B cell (primary cell): Measurements from ENCODE around the gene IQCC. TPM values are rescaled to one million over a fixed set of nuclear protein-coding genes. Genes with fewer than 3 reads are reported as not detected.

Experiments used
- ATAC-seq: fragments of 200-7000 bp; cut with Tn5 transposase; one replicate; pipeline ENCODE4 v1.10.0; 2021; ENCODE audit warnings: low read depth, mild to moderate bottlenecking, moderate number of reproducible peaks, moderate library complexity
- CTCF ChIA-PET: fragments of 350-600 bp; sonication (Branson Sonifier 250); formaldehyde crosslinking; loops from one replicate; lab custom pipeline; 2021; ENCODE audit warnings: antibody characterized with exemption, inconsistent platforms; lab: Charles Lee
- POLR2A ChIA-PET: fragments of 350-600 bp; sonication (Branson Sonifier 250); formaldehyde crosslinking; loops from one replicate; lab custom pipeline; 2021; ENCODE audit warnings: antibody characterized with exemption; lab: Charles Lee
- DNase-seq: peaks from one replicate; pipeline ENCODE4 v3.0.0; 2013
- H2AFZ ChIP-seq: 2 replicates; pipeline ENCODE4 v1.6.1; 2012; ENCODE audit warnings: mild to moderate bottlenecking, low read depth, low read length; ENCODE audit not compliant: insufficient read depth, poor library complexity, severe bottlenecking
- H3K27ac ChIP-seq, 2 donors: 1 replicate in 1 of 2; 2 replicates in 1 of 2; pipeline ENCODE4 v1.5.1; 2012 to 2013; ENCODE audit warnings: low read length in 2 of 2, mild to moderate bottlenecking in 2 of 2, moderate library complexity in 1 of 2
- H3K27me3 ChIP-seq, 4 experiments: fragments of 200-600 bp in 1 of 4; sonication (generic) in 1 of 4; replicated peaks in 1 of 4; 1 replicate in 2 of 4; 2 replicates in 2 of 4; pipeline versions ENCODE4 v1.6.1 to v1.7.0; 2013 to 2016; ENCODE audit warnings: low read length in 3 of 4, mild to moderate bottlenecking in 2 of 4, mixed read lengths in 1 of 4, moderate library complexity in 1 of 4; ENCODE audit not compliant: insufficient read depth in 4 of 4, control insufficient read depth in 3 of 4; ENCODE audit errors: control extremely low read depth in 1 of 4
- H3K36me3 ChIP-seq, 2 experiments: replicated peaks in 1 of 2; 1 replicate in 1 of 2; 2 replicates in 1 of 2; pipeline versions ENCODE4 v1.6.1 to v1.7.1; 2013; ENCODE audit warnings: low read length in 1 of 2; ENCODE audit not compliant: insufficient read depth in 2 of 2, control insufficient read depth in 1 of 2; ENCODE audit errors: control extremely low read depth in 1 of 2, extremely low read depth in 1 of 2
- H3K4me1 ChIP-seq, 2 donors: fragments of 200-600 bp in 1 of 2; sonication (generic) in 1 of 2; 1 replicate in 1 of 2; 2 replicates in 1 of 2; pipeline versions ENCODE4 v1.5.1 to v1.6.1; 2013 to 2017; ENCODE audit warnings: low read length in 2 of 2; ENCODE audit not compliant: control insufficient read depth in 2 of 2, insufficient read depth in 2 of 2
- H3K4me2 ChIP-seq: replicated peaks from 2 replicates; pipeline ENCODE3; 2012; ENCODE audit warnings: mild to moderate bottlenecking, low read depth, low read length; ENCODE audit not compliant: poor library complexity, severe bottlenecking
- H3K4me3 ChIP-seq, 5 experiments: fragments of 200-600 bp in 1 of 5; sonication (generic) in 1 of 5; 1 replicate in 3 of 5; 2 replicates in 2 of 5; pipeline versions ENCODE4 v1.5.1 to v1.7.0; 2011 to 2016; ENCODE audit warnings: low read length in 4 of 5, mild to moderate bottlenecking in 4 of 5, low read depth in 2 of 5, control low read depth in 1 of 5, moderate library complexity in 1 of 5; ENCODE audit not compliant: insufficient read depth in 1 of 5; ENCODE audit errors: control extremely low read depth in 1 of 5, extremely low read depth in 1 of 5
- H3K79me2 ChIP-seq: fragments of 200-600 bp; sonication (generic); one replicate; pipeline ENCODE4 v1.6.0; 2016; ENCODE audit warnings: low read length; ENCODE audit not compliant: control insufficient read depth, insufficient read depth
- H3K9ac ChIP-seq: fragments of 200-600 bp; sonication (generic); 2 replicates; pipeline ENCODE4 v1.6.1; 2017; ENCODE audit warnings: mild to moderate bottlenecking, low read length, moderate library complexity
- H3K9me3 ChIP-seq, 3 donors: one replicate each; pipeline versions ENCODE4 v1.6.1 to v1.7.1; 2013; ENCODE audit warnings: low read length in 2 of 3; ENCODE audit not compliant: control insufficient read depth in 2 of 3, insufficient read depth in 1 of 3; ENCODE audit errors: control extremely low read depth in 1 of 3
- H4K20me1 ChIP-seq: 2 replicates; pipeline ENCODE4 v1.6.0; 2012; ENCODE audit warnings: mild to moderate bottlenecking, low read length; ENCODE audit not compliant: insufficient read depth, control insufficient read depth, poor library complexity, severe bottlenecking
- H3K27ac Mint-ChIP-seq: one replicate; pipeline ENCODE4 v1.8.0; 2021; ENCODE audit warnings: mixed read lengths
- H3K27me3 Mint-ChIP-seq: one replicate; pipeline ENCODE4 v1.8.0; 2021; ENCODE audit warnings: mixed read lengths
- H3K4me1 Mint-ChIP-seq: one replicate; pipeline ENCODE4 v1.8.0; 2021; ENCODE audit warnings: mixed read lengths
- H3K4me3 Mint-ChIP-seq: one replicate; pipeline ENCODE4 v1.8.0; 2021; ENCODE audit warnings: mixed read lengths
- H3K9me3 Mint-ChIP-seq: one replicate; pipeline ENCODE4 v1.8.0; 2022; ENCODE audit warnings: mixed read lengths; ENCODE audit not compliant: insufficient read depth
- EZH2 ChIP-seq: IDR thresholded peaks from 2 replicates; pipeline ENCODE4 v1.6.1; 2012; ENCODE audit warnings: borderline replicate concordance, low read depth, mild to moderate bottlenecking, moderate library complexity, low read length; ENCODE audit not compliant: insufficient read depth, poor library complexity, severe bottlenecking
- WGBS: methylation state at CpG from one replicate; pipeline ENCODE4 v1.1.5; 2013; ENCODE audit warnings: missing lambda C conversion rate; ENCODE audit not compliant: insufficient coverage; 5-methylcytosine and 5-hydroxymethylcytosine counted together
- intact Hi-C: fragments of 100-400 bp; cut with micrococcal nuclease; formaldehyde crosslinking; loops from one replicate; pipeline ENCODE4 v1.10.0; 2022
- polyA plus RNA-seq: library from polyadenylated mRNA; depleted of rRNA; stranded (reverse); fragments of >200 nt; gene quantifications from 2 replicates; pipeline ENCODE4 v1.2.3, GENCODE V29; 2012
- total RNA-seq, 2 donors: library from RNA; stranded (reverse); fragments of 120-200 nt in 1 of 2; gene quantifications; 1 replicate in 1 of 2; 2 replicates in 1 of 2; pipeline versions ENCODE4 v1.2.3 to v1.2.4, GENCODE V29; 2013 to 2022
- TF ChIP-seq, protein P1 (sequence below): fragments of 200-600 bp; IDR thresholded peaks from one replicate; pipeline ENCODE4 v1.8.0; 2022; ENCODE audit warnings: antibody characterized with exemption, mild to moderate bottlenecking

Gene IQCC
- total and polyA plus RNA-seq, 2 donors (not counting 1 experiment from before 2014, with no cell fraction given): 2.0 to 2.1 TPM

DNA sequence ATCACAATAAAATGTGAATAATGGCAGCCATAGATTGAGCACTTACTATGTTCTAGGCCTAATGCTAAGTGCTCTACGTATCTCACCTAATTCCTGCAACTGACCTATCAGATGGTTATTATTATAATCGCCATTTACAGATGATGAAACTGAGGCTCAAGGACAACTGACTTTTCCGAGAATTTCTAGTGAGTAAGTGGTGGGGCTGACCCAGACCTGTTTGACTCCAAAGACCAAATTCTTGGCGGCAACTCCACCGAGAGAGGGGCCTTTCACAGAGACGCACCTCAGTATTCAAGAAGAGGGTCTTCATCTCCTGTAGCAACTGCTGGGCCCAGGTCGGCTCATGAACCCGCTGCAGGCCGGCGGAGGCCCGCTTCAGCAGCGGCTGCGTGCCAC lies 16.1 kb downstream of the IQCC start:
- peaks cover 28 to 30% of the 10 kb centered on the region in 2 donors for H3K4me1 ChIP-seq
- H3K9ac ChIP-seq: peak overlapping the region; percentile 97
- Mint-ChIP-seq H3K4me1 (peaks cover 43% of the 10 kb centered on the region), H3K27me3 (no peaks in the 10 kb centered on the region), H3K4me3 (peak overlapping the region; percentile 97), H3K27ac (peak overlapping the region; percentile 98), H3K9me3 (no peaks in the 10 kb centered on the region)
- ATAC-seq (no peak), DNase-seq (no peak)
- intact Hi-C loops: no loop called here
- peaks cover 8% of the 10 kb centered on the region for H4K20me1 ChIP-seq
- H3K4me2 ChIP-seq: peak overlapping the region; percentile 87
- H3K36me3 ChIP-seq: peaks cover 3 to 35% of the 10 kb centered on the region in 2 experiments
- WGBS: 16% methylated on average over 11 of the region's 13 CpGs
- ChIA-PET CTCF (interaction anchor here (3.6 kb wide), 1 partner anchor 18 kb away, joined by 15 read pairs; no protein-coding TSS in a partner anchor), POLR2A (interaction anchor here (0.6 to 1.5 kb wide), 6 partner anchors 16 to 207 kb away, joined by 3 to 4 read pairs (median 4); partner anchors contain the start of genes CCDC28B, IQCC and MARCKSL1)
- TF ChIP-seq, protein P1, sequence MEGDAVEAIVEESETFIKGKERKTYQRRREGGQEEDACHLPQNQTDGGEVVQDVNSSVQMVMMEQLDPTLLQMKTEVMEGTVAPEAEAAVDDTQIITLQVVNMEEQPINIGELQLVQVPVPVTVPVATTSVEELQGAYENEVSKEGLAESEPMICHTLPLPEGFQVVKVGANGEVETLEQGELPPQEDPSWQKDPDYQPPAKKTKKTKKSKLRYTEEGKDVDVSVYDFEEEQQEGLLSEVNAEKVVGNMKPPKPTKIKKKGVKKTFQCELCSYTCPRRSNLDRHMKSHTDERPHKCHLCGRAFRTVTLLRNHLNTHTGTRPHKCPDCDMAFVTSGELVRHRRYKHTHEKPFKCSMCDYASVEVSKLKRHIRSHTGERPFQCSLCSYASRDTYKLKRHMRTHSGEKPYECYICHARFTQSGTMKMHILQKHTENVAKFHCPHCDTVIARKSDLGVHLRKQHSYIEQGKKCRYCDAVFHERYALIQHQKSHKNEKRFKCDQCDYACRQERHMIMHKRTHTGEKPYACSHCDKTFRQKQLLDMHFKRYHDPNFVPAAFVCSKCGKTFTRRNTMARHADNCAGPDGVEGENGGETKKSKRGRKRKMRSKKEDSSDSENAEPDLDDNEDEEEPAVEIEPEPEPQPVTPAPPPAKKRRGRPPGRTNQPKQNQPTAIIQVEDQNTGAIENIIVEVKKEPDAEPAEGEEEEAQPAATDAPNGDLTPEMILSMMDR: no peak
- no peak for TF ChIP-seq EZH2
- peaks cover 53% of the 10 kb centered on the region for H3K79me2 ChIP-seq
- H2AFZ ChIP-seq: peak overlapping the region; percentile 80
- H3K27me3 ChIP-seq: no peaks in the 10 kb centered on the region
- H3K9me3 ChIP-seq: no peaks in the 10 kb centered on the region
- H3K4me3 ChIP-seq: peak overlapping the region; percentile 61 to 99 (median 93)
- peak overlapping the region; percentile 72 to 94 for H3K27ac ChIP-seq
